ENCODE results near the gene ECSCR.
A peak's percentile ranks its signal among the peaks of the same experiment; 100 is the strongest.

GRCh38 chr5:139403787-139404483 lies 58.6 kb downstream of the ECSCR start, which contains the start of gene SPATA24:
- TF ChIP-seq POLR2AphosphoS5 (IDR thresholded peaks at IDR 0.05; ENCODE audit: low read depth, low read length) (no peak), POLR2A (IDR thresholded peaks at IDR 0.05; ENCODE audit: low read depth, low read length) (peak; percentile 62; the same call in 1 of the 2 replicates)
